Transverse colon (tissue), 4 donors: Measurements from ENCODE around the gene ARVCF.

Experiments used
- EP300 ChIP-seq: sonication (generic); formaldehyde crosslinking; IDR thresholded peaks from one replicate; pipeline ENCODE4 v1.6.1; 2017; ENCODE audit warnings: antibody characterized with exemption, low read depth
- POLR2A ChIP-seq: fragments of 450-650 bp; IDR thresholded peaks from one replicate; pipeline ENCODE4 v1.6.1; 2016; ENCODE audit warnings: antibody characterized with exemption, mild to moderate bottlenecking, moderate library complexity
- POLR2AphosphoS5 ChIP-seq, 3 donors: sonication (generic); formaldehyde crosslinking; IDR thresholded peaks; one replicate each; pipeline ENCODE4 v1.6.1; 2016; ENCODE audit warnings: antibody characterized with exemption in 3 of 3
- TF ChIP-seq, protein P1 (sequence below), 5 experiments: fragments of 200-600 bp in 3 of 5; fragments of 450-650 bp in 2 of 5; sonication (generic) in 3 of 5; IDR thresholded peaks; 1 replicate in 2 of 5; 2 replicates in 3 of 5; pipeline ENCODE4 v1.5.1; 2016 to 2017; ENCODE audit warnings: antibody characterized with exemption in 5 of 5, inconsistent platforms in 3 of 5, mild to moderate bottlenecking in 2 of 5, moderate library complexity in 1 of 5

DNA sequence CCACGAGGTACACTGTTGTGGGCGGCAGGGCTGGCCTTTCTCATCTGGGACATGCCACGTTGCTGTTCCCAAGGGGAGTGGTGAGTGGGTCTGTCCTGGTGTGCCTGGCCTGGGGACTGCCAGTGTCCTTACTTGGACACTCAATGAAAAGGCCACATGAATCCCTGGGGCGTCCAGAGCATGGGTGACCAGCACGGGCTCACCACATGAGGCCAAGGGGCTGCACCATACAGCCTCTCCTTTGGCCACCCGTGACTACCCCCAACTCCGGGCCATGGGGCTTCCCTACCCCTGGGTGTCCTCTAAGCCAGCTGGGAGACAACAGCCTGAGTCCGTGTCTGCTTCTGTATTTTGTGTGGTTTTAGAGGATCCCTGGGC is 54.8 kb downstream of the ARVCF start:
- no peak for TF ChIP-seq POLR2A
- TF ChIP-seq, protein P1, sequence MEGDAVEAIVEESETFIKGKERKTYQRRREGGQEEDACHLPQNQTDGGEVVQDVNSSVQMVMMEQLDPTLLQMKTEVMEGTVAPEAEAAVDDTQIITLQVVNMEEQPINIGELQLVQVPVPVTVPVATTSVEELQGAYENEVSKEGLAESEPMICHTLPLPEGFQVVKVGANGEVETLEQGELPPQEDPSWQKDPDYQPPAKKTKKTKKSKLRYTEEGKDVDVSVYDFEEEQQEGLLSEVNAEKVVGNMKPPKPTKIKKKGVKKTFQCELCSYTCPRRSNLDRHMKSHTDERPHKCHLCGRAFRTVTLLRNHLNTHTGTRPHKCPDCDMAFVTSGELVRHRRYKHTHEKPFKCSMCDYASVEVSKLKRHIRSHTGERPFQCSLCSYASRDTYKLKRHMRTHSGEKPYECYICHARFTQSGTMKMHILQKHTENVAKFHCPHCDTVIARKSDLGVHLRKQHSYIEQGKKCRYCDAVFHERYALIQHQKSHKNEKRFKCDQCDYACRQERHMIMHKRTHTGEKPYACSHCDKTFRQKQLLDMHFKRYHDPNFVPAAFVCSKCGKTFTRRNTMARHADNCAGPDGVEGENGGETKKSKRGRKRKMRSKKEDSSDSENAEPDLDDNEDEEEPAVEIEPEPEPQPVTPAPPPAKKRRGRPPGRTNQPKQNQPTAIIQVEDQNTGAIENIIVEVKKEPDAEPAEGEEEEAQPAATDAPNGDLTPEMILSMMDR (IDR thresholded peaks at IDR 0.05): no peak
- no peak for TF ChIP-seq EP300
- TF ChIP-seq POLR2AphosphoS5 (IDR thresholded peaks at IDR 0.05): no peak
